Endodermal cell (in vitro differentiated cells): Measurements from ENCODE around the gene FAM98C. TPM values are rescaled to one million over a fixed set of nuclear protein-coding genes. Genes with fewer than 3 reads are reported as not detected.

Source experiments
- DNase-seq: peaks from one replicate; pipeline ENCODE4 v3.0.0-alpha.2; 2017
- H3K27ac ChIP-seq: 2 replicates; pipeline ENCODE4 v1.5.1; 2013; ENCODE audit warnings: mild to moderate bottlenecking, low read depth, low read length, moderate library complexity
- H3K27me3 ChIP-seq: 2 replicates; pipeline ENCODE4 v1.6.1; 2013; ENCODE audit warnings: mild to moderate bottlenecking, low read length, moderate library complexity; ENCODE audit not compliant: insufficient read depth, control insufficient read depth, poor library complexity, severe bottlenecking
- H3K36me3 ChIP-seq: 2 replicates; pipeline ENCODE4 v1.7.0; 2013; ENCODE audit warnings: mild to moderate bottlenecking, low read length, moderate library complexity; ENCODE audit not compliant: control insufficient read depth, insufficient read depth
- H3K4me1 ChIP-seq: one replicate; pipeline ENCODE4 v1.7.0; 2013; ENCODE audit warnings: low read length; ENCODE audit not compliant: control insufficient read depth, insufficient read depth
- H3K4me3 ChIP-seq: 2 replicates; pipeline ENCODE4 v1.5.1; 2013; ENCODE audit warnings: mild to moderate bottlenecking, low read length, moderate library complexity
- H3K9ac ChIP-seq: 2 replicates; pipeline ENCODE4 v1.6.1; 2013; ENCODE audit warnings: mild to moderate bottlenecking, low read length, moderate library complexity; ENCODE audit not compliant: poor library complexity, severe bottlenecking; ENCODE audit errors: extremely low read depth
- H3K9me3 ChIP-seq: 2 replicates; pipeline ENCODE4 v1.6.1; 2013; ENCODE audit warnings: mild to moderate bottlenecking, low read length, moderate library complexity; ENCODE audit not compliant: control insufficient read depth
- H3K27ac Mint-ChIP-seq: 2 replicates; pipeline ENCODE4 v1.8.0; 2020; ENCODE audit warnings: mixed read lengths
- H3K27me3 Mint-ChIP-seq: 2 replicates; pipeline ENCODE4 v1.8.0; 2021; ENCODE audit warnings: mild to moderate bottlenecking, mixed read lengths; ENCODE audit not compliant: insufficient read depth
- H3K36me3 Mint-ChIP-seq: 2 replicates; pipeline ENCODE4 v1.8.0; 2020; ENCODE audit warnings: low read depth, mixed read lengths
- H3K4me1 Mint-ChIP-seq: 2 replicates; pipeline ENCODE4 v1.8.0; 2020; ENCODE audit warnings: mixed read lengths
- H3K4me3 Mint-ChIP-seq: 2 replicates; pipeline ENCODE4 v1.8.0; 2020; ENCODE audit warnings: mild to moderate bottlenecking, moderate library complexity, mixed read lengths
- H3K9me3 Mint-ChIP-seq: 2 replicates; pipeline ENCODE4 v1.8.0; 2020; ENCODE audit warnings: mild to moderate bottlenecking, mixed read lengths
- WGBS, 2 experiments: methylation state at CpG; one replicate each; pipeline versions ENCODE4 v1.1.5 to v1.1.7; 2013; ENCODE audit warnings: missing lambda C conversion rate in 2 of 2, mixed read lengths in 1 of 2; ENCODE audit not compliant: insufficient coverage in 1 of 2, insufficient read length in 1 of 2; 5-methylcytosine and 5-hydroxymethylcytosine counted together
- total RNA-seq, 2 donors: library from RNA; stranded (reverse); fragmentation: NEBNext Ultra II Directional in 1 of 2; extraction: Animal tissue kit (Norgen Biotek cat#: 25700) in 1 of 2; gene quantifications; 2 replicates in 1 of 2; 3 replicates in 1 of 2; pipeline ENCODE4 v1.2.1, GENCODE V29; 2021
- TF ChIP-seq, protein P1 (sequence below): fragments of 200-600 bp; sonication (generic); conservative IDR thresholded peaks from 2 replicates; pipeline ENCODE4 v1.5.0; 2021; ENCODE audit warnings: antibody characterized with exemption, mild to moderate bottlenecking

Gene FAM98C
- total RNA-seq, 2 donors from 2014 or later: 8.6 to 13.7 TPM

DNA sequence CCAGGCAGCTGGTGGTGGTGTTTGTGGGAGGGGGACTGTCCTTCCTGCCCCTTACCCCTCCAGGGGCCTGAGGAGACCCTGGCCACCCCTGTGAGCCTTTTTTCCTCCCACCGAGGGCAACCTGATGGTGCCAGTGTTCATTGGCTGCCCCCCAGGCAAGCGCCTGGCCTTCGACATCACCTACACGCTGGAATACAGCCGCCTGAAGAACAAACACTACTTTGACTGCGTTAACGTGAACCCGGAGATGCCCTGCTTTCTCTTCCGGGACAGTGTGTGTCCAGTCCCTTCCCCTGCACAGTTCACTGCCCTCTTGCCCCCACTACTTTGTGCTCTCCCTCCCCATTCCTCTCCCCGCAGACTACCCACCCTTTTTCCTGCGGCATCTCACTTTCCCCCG, 35.9 kb upstream of the FAM98C start:
- Histone ChIP-seq H3K4me1 (no peaks in the 10 kb centered on the region), H3K9me3 (peaks cover 7% of the 10 kb centered on the region), H3K9ac (no peak overlapping the region), H3K4me3 (no peak overlapping the region), H3K27me3 (peaks cover 14% of the 10 kb centered on the region), H3K27ac (no peak overlapping the region), H3K36me3 (no peaks in the 10 kb centered on the region)
- H3K27ac Mint-ChIP-seq: no peak overlapping the region
- peaks cover 40% of the 10 kb centered on the region for H3K27me3 Mint-ChIP-seq
- no peaks in the 10 kb centered on the region for H3K36me3 Mint-ChIP-seq
- no peaks in the 10 kb centered on the region for H3K4me1 Mint-ChIP-seq
- peaks cover 18% of the 10 kb centered on the region for H3K9me3 Mint-ChIP-seq
- TF ChIP-seq, protein P1, sequence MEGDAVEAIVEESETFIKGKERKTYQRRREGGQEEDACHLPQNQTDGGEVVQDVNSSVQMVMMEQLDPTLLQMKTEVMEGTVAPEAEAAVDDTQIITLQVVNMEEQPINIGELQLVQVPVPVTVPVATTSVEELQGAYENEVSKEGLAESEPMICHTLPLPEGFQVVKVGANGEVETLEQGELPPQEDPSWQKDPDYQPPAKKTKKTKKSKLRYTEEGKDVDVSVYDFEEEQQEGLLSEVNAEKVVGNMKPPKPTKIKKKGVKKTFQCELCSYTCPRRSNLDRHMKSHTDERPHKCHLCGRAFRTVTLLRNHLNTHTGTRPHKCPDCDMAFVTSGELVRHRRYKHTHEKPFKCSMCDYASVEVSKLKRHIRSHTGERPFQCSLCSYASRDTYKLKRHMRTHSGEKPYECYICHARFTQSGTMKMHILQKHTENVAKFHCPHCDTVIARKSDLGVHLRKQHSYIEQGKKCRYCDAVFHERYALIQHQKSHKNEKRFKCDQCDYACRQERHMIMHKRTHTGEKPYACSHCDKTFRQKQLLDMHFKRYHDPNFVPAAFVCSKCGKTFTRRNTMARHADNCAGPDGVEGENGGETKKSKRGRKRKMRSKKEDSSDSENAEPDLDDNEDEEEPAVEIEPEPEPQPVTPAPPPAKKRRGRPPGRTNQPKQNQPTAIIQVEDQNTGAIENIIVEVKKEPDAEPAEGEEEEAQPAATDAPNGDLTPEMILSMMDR: no peak
- no peak overlapping the region for H3K4me3 Mint-ChIP-seq
- no peak for DNase-seq
- whole genome bisulfite sequencing, 2 experiments: 89 to 91% methylated on average over 12 of the region's 12 CpGs

DNA sequence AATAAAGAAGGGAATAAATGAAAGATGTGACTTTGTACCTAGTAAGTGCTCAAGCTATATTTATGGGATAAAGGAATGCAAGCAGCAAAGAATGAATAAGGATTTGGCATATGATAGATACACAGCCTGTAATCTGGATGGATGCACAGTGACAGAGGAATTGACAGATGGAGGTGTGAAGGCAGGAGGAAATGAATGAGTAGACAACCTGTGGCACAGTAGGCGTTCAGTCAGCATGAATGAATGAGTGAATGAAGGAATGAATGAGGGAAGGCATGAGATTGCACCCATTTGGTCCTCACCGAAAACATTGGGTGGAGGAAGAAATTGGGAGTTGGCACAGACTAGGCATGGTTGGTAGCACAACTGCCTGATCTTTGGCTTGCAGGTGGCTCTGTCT, 33.3 kb upstream of the FAM98C start:
- Histone ChIP-seq H3K4me3 (no peak overlapping the region), H3K4me1 (no peaks in the 10 kb centered on the region), H3K27me3 (peaks cover 16% of the 10 kb centered on the region), H3K27ac (no peak overlapping the region), H3K9ac (no peak overlapping the region), H3K9me3 (peaks cover 6% of the 10 kb centered on the region), H3K36me3 (no peaks in the 10 kb centered on the region)
- no peaks in the 10 kb centered on the region for H3K4me1 Mint-ChIP-seq
- 89 to 93% methylated on average over 2 of the region's 2 CpGs for WGBS, 2 experiments
- TF ChIP-seq, protein P1: no peak
- no peaks in the 10 kb centered on the region for H3K36me3 Mint-ChIP-seq
- no peak overlapping the region for H3K27ac Mint-ChIP-seq
- H3K9me3 Mint-ChIP-seq: peaks cover 8% of the 10 kb centered on the region
- DNase-seq: no peak
- no peak overlapping the region for H3K4me3 Mint-ChIP-seq
- H3K27me3 Mint-ChIP-seq: peaks cover 41% of the 10 kb centered on the region

DNA sequence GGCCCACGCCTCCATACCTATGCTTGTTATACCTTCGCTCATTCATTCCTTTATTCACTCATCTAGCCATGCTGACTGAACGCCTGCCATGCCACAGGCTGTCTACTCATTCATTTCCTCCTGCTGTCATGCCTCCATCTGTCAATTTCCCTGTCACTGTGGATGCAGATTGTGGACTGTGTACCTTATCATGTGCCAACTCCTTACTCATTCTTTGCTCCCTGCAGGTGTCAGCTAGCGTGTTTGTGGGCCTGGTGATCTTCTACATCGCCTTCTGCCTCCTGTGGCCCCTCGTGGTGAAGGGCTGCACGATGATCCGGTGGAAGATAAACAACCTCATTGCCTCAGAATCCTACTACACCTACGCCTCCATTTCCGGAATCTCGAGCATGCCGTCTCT, 32.6 kb upstream of the FAM98C start:
- H3K36me3 Mint-ChIP-seq: no peaks in the 10 kb centered on the region
- H3K9me3 ChIP-seq: no peaks in the 10 kb centered on the region
- no peak for DNase-seq
- 84 to 86% methylated on average over 11 to 12 of the region's 12 CpGs for WGBS, 2 experiments
- H3K27ac Mint-ChIP-seq: no peak overlapping the region
- H3K9ac ChIP-seq: no peak overlapping the region
- H3K4me3 Mint-ChIP-seq: no peak overlapping the region
- no peak overlapping the region for H3K27ac ChIP-seq
- H3K4me1 Mint-ChIP-seq: peaks cover 2% of the 10 kb centered on the region
- H3K27me3 ChIP-seq: peaks cover 16% of the 10 kb centered on the region
- TF ChIP-seq, protein P1: no peak
- H3K9me3 Mint-ChIP-seq: peaks cover 1% of the 10 kb centered on the region
- H3K4me1 ChIP-seq: no peaks in the 10 kb centered on the region
- peaks cover 41% of the 10 kb centered on the region for H3K27me3 Mint-ChIP-seq
- H3K36me3 ChIP-seq: no peaks in the 10 kb centered on the region
- H3K4me3 ChIP-seq: no peak overlapping the region
